Endodermal cell (in vitro differentiated cells): ENCODE data around the gene COL4A1. TPM values are rescaled to one million over a fixed set of nuclear protein-coding genes. Genes with fewer than 3 reads are reported as not detected.

ENCODE experiments used
- DNase-seq: peaks from one replicate; pipeline ENCODE4 v3.0.0-alpha.2; 2017
- H3K27ac ChIP-seq: 2 replicates; pipeline ENCODE4 v1.5.1; 2013; ENCODE audit warnings: mild to moderate bottlenecking, low read depth, low read length, moderate library complexity
- H3K27me3 ChIP-seq: 2 replicates; pipeline ENCODE4 v1.6.1; 2013; ENCODE audit warnings: mild to moderate bottlenecking, low read length, moderate library complexity; ENCODE audit not compliant: insufficient read depth, control insufficient read depth, poor library complexity, severe bottlenecking
- H3K36me3 ChIP-seq: 2 replicates; pipeline ENCODE4 v1.7.0; 2013; ENCODE audit warnings: mild to moderate bottlenecking, low read length, moderate library complexity; ENCODE audit not compliant: control insufficient read depth, insufficient read depth
- H3K4me1 ChIP-seq: one replicate; pipeline ENCODE4 v1.7.0; 2013; ENCODE audit warnings: low read length; ENCODE audit not compliant: control insufficient read depth, insufficient read depth
- H3K4me3 ChIP-seq: 2 replicates; pipeline ENCODE4 v1.5.1; 2013; ENCODE audit warnings: mild to moderate bottlenecking, low read length, moderate library complexity
- H3K9ac ChIP-seq: 2 replicates; pipeline ENCODE4 v1.6.1; 2013; ENCODE audit warnings: mild to moderate bottlenecking, low read length, moderate library complexity; ENCODE audit not compliant: poor library complexity, severe bottlenecking; ENCODE audit errors: extremely low read depth
- H3K9me3 ChIP-seq: 2 replicates; pipeline ENCODE4 v1.6.1; 2013; ENCODE audit warnings: mild to moderate bottlenecking, low read length, moderate library complexity; ENCODE audit not compliant: control insufficient read depth
- H3K27ac Mint-ChIP-seq: 2 replicates; pipeline ENCODE4 v1.8.0; 2020; ENCODE audit warnings: mixed read lengths
- H3K27me3 Mint-ChIP-seq: 2 replicates; pipeline ENCODE4 v1.8.0; 2021; ENCODE audit warnings: mild to moderate bottlenecking, mixed read lengths; ENCODE audit not compliant: insufficient read depth
- H3K36me3 Mint-ChIP-seq: 2 replicates; pipeline ENCODE4 v1.8.0; 2020; ENCODE audit warnings: low read depth, mixed read lengths
- H3K4me1 Mint-ChIP-seq: 2 replicates; pipeline ENCODE4 v1.8.0; 2020; ENCODE audit warnings: mixed read lengths
- H3K4me3 Mint-ChIP-seq: 2 replicates; pipeline ENCODE4 v1.8.0; 2020; ENCODE audit warnings: mild to moderate bottlenecking, moderate library complexity, mixed read lengths
- H3K9me3 Mint-ChIP-seq: 2 replicates; pipeline ENCODE4 v1.8.0; 2020; ENCODE audit warnings: mild to moderate bottlenecking, mixed read lengths
- WGBS, 2 experiments: methylation state at CpG; one replicate each; pipeline versions ENCODE4 v1.1.5 to v1.1.7; 2013; ENCODE audit warnings: missing lambda C conversion rate in 2 of 2, mixed read lengths in 1 of 2; ENCODE audit not compliant: insufficient coverage in 1 of 2, insufficient read length in 1 of 2; 5-methylcytosine and 5-hydroxymethylcytosine counted together
- total RNA-seq, 2 donors: library from RNA; stranded (reverse); fragmentation: NEBNext Ultra II Directional in 1 of 2; extraction: Animal tissue kit (Norgen Biotek cat#: 25700) in 1 of 2; gene quantifications; 2 replicates in 1 of 2; 3 replicates in 1 of 2; pipeline ENCODE4 v1.2.1, GENCODE V29; 2021
- TF ChIP-seq, protein P1 (sequence below): fragments of 200-600 bp; sonication (generic); conservative IDR thresholded peaks from 2 replicates; pipeline ENCODE4 v1.5.0; 2021; ENCODE audit warnings: antibody characterized with exemption, mild to moderate bottlenecking

Gene COL4A1
- total RNA-seq, 2 donors from 2014 or later: 702 to 764 TPM

- Mint-ChIP-seq H3K27me3 (no peaks in the 10 kb centered on the region), H3K4me3 (no peak overlapping the region), H3K9me3 (no peaks in the 10 kb centered on the region), H3K4me1 (no peaks in the 10 kb centered on the region), H3K27ac (no peak overlapping the region), H3K36me3 (peaks cover 86% of the 10 kb centered on the region)
- no peaks in the 10 kb centered on the region for H3K4me1 ChIP-seq
- no peak overlapping the region for H3K4me3 ChIP-seq
- H3K36me3 ChIP-seq: peaks cover 96% of the 10 kb centered on the region
- H3K27ac ChIP-seq: no peak overlapping the region
- no peaks in the 10 kb centered on the region for H3K27me3 ChIP-seq
- DNase-seq: no peak
- H3K9me3 ChIP-seq: no peaks in the 10 kb centered on the region
- no peak overlapping the region for H3K9ac ChIP-seq
- 96 to 97% methylated on average over 9 to 10 of the region's 10 CpGs for WGBS, 2 experiments
- TF ChIP-seq, protein P1, sequence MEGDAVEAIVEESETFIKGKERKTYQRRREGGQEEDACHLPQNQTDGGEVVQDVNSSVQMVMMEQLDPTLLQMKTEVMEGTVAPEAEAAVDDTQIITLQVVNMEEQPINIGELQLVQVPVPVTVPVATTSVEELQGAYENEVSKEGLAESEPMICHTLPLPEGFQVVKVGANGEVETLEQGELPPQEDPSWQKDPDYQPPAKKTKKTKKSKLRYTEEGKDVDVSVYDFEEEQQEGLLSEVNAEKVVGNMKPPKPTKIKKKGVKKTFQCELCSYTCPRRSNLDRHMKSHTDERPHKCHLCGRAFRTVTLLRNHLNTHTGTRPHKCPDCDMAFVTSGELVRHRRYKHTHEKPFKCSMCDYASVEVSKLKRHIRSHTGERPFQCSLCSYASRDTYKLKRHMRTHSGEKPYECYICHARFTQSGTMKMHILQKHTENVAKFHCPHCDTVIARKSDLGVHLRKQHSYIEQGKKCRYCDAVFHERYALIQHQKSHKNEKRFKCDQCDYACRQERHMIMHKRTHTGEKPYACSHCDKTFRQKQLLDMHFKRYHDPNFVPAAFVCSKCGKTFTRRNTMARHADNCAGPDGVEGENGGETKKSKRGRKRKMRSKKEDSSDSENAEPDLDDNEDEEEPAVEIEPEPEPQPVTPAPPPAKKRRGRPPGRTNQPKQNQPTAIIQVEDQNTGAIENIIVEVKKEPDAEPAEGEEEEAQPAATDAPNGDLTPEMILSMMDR: no peak
Measured at GRCh38 chr13:110208116-110208515, 98.8 kb downstream of the COL4A1 start.

DNA sequence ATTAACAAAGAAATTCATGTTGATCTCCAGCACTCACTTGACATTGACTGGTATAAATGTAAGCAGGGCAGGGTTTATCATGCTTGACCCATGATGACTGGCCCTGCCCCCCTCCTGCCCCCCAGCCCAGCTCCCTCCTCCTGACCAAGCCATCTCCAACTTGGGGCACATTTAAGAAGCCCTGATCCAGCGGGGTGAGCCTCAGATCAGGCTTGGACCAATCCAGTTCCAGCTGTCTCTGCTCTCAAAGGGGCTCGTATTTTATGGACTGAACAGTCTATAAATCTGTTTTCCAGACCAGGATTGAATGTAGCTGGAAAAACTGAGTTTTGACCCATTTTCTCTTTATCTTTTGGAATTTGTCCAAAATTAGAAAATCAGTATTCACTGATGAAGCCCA lies 100.0 kb downstream of the COL4A1 start:
- no peaks in the 10 kb centered on the region for H3K4me1 ChIP-seq
- TF ChIP-seq, protein P1: no peak
- no peaks in the 10 kb centered on the region for H3K27me3 ChIP-seq
- Mint-ChIP-seq H3K9me3 (no peaks in the 10 kb centered on the region), H3K27ac (no peak overlapping the region), H3K4me1 (no peaks in the 10 kb centered on the region), H3K36me3 (peaks cover 83% of the 10 kb centered on the region), H3K4me3 (no peak overlapping the region), H3K27me3 (no peaks in the 10 kb centered on the region)
- no peak for DNase-seq
- no peaks in the 10 kb centered on the region for H3K9me3 ChIP-seq
- no peak overlapping the region for H3K27ac ChIP-seq
- no peak overlapping the region for H3K4me3 ChIP-seq
- 75 to 80% methylated on average over 2 of the region's 2 CpGs for WGBS, 2 experiments
- H3K9ac ChIP-seq: no peak overlapping the region
- peaks cover 94% of the 10 kb centered on the region for H3K36me3 ChIP-seq

DNA sequence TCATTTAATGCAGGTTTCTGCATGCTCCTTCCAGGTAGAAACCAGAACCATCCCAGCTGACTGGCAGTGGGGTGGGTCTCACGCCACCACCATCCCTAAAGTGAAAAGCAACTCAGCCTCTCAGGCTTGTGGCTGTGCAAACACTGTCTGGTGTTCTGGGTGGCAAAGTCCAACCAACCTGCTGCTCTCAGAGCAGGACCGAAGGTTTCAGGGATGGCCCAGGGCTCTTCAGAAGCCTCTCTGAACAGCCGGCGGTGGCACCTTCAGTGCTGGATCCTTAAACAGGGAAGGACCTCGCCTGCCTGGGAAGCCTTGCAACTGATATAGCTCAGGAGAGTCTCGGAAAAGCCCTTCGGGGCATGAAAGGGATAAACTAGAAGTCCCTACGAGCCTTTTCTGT lies 100.8 kb downstream of the COL4A1 start:
- Histone ChIP-seq H3K9ac (no peak overlapping the region), H3K4me3 (no peak overlapping the region), H3K9me3 (no peaks in the 10 kb centered on the region), H3K36me3 (peaks cover 89% of the 10 kb centered on the region), H3K27me3 (no peaks in the 10 kb centered on the region), H3K27ac (no peak overlapping the region), H3K4me1 (no peaks in the 10 kb centered on the region)
- Mint-ChIP-seq H3K27me3 (no peaks in the 10 kb centered on the region), H3K4me1 (no peaks in the 10 kb centered on the region), H3K4me3 (no peak overlapping the region), H3K9me3 (no peaks in the 10 kb centered on the region), H3K36me3 (peaks cover 81% of the 10 kb centered on the region), H3K27ac (no peak overlapping the region)
- TF ChIP-seq, protein P1: no peak
- 89 to 98% methylated on average over 7 to 8 of the region's 8 CpGs for WGBS, 2 experiments
- DNase-seq: no peak
